SK-N-SH (cell line): ENCODE data around the gene ESD. TPM values are rescaled to one million over a fixed set of nuclear protein-coding genes. Genes with fewer than 3 reads are reported as not detected.
A peak's percentile ranks its signal among the peaks of the same experiment; 100 is the strongest.

Experiments used
- CTCF ChIA-PET: fragments of 300-600, 350-600 bp; formaldehyde crosslinking; extraction: SDS; loops from one replicate; lab custom pipeline; 2021; lab: Yijun Ruan, JAX
- POLR2A ChIA-PET: fragments of 350-600 bp; sonication (Branson Sonifier 250); formaldehyde crosslinking; extraction: SDS; loops from one replicate; lab custom pipeline; 2020; ENCODE audit warnings: antibody characterized with exemption, inconsistent platforms; lab: Yijun Ruan, JAX
- DNase-seq: peaks from one replicate; pipeline ENCODE4 v3.0.0; 2012
- H2AFZ ChIP-seq: fragments of 200-600 bp; sonication (generic); 2 replicates; pipeline ENCODE4 v1.8.1; 2016; ENCODE audit warnings: antibody characterized with exemption, mild to moderate bottlenecking, low read depth
- H3F3A ChIP-seq: fragments of 200-600 bp; sonication (generic); replicated peaks from 2 replicates; pipeline ENCODE3; 2016; ENCODE audit warnings: antibody characterized with exemption, mild to moderate bottlenecking; ENCODE audit not compliant: insufficient read depth
- H3K27ac ChIP-seq, 2 experiments: fragments of 200-500 bp in 1 of 2; fragments of 200-600 bp in 1 of 2; sonication (Bioruptor generic) in 1 of 2; sonication (generic), shearing (Covaris generic) in 1 of 2; 2 replicates each; pipeline versions ENCODE4 v1.5.1 to v1.6.1; 2014 to 2016; ENCODE audit warnings: low read depth in 2 of 2, inconsistent platforms in 1 of 2, low read length in 1 of 2, mild to moderate bottlenecking in 1 of 2, mixed read lengths in 1 of 2
- H3K27me3 ChIP-seq: fragments of 200-600 bp; sonication (generic), shearing (Covaris generic); 2 replicates; pipeline ENCODE4 v1.6.1; 2016; ENCODE audit warnings: mixed run types; ENCODE audit not compliant: insufficient read depth
- H3K36me3 ChIP-seq, 2 experiments: fragments of 200-500 bp in 1 of 2; fragments of 200-600 bp in 1 of 2; sonication (Bioruptor generic) in 1 of 2; sonication (generic) in 1 of 2; replicated peaks in 1 of 2; 2 replicates each; pipeline versions ENCODE3 to v1.5.1; 2014 to 2016; ENCODE audit warnings: low read length in 1 of 2, mild to moderate bottlenecking in 1 of 2; ENCODE audit not compliant: insufficient read depth in 2 of 2, control insufficient read depth in 1 of 2
- H3K4me1 ChIP-seq, 2 experiments: fragments of 200-500 bp in 1 of 2; fragments of 200-600 bp in 1 of 2; sonication (Bioruptor generic) in 1 of 2; sonication (generic), shearing (Covaris generic) in 1 of 2; 2 replicates each; pipeline versions ENCODE4 v1.5.1 to v1.6.1; 2014 to 2016; ENCODE audit warnings: low read depth in 1 of 2, low read length in 1 of 2, mixed run types in 1 of 2; ENCODE audit not compliant: insufficient read depth in 2 of 2, control insufficient read depth in 1 of 2
- H3K4me2 ChIP-seq: fragments of 200-600 bp; sonication (generic), shearing (Covaris generic); 2 replicates; pipeline ENCODE4 v1.6.1; 2017; ENCODE audit warnings: mixed run types
- H3K4me3 ChIP-seq, 2 experiments: fragments of 200-500 bp in 1 of 2; fragments of 200-600 bp in 1 of 2; sonication (Bioruptor generic) in 1 of 2; sonication (generic), shearing (Covaris generic) in 1 of 2; 2 replicates each; pipeline versions ENCODE4 v1.5.1 to v1.8.1; 2014 to 2016; ENCODE audit warnings: low read depth in 2 of 2, inconsistent platforms in 1 of 2, low read length in 1 of 2, mild to moderate bottlenecking in 1 of 2, mixed read lengths in 1 of 2, moderate library complexity in 1 of 2
- H3K79me2 ChIP-seq: fragments of 200-600 bp; sonication (generic); 2 replicates; pipeline ENCODE4 v1.8.1; 2017; ENCODE audit warnings: mild to moderate bottlenecking; ENCODE audit not compliant: insufficient read depth
- H3K9ac ChIP-seq: fragments of 200-600 bp; sonication (generic); 2 replicates; pipeline ENCODE4 v1.6.1; 2017; ENCODE audit warnings: mixed run types
- H3K9me2 ChIP-seq: fragments of 200-600 bp; sonication (generic); 2 replicates; pipeline ENCODE4 v1.6.1; 2017; ENCODE audit warnings: mixed run types
- H3K9me3 ChIP-seq: fragments of 200-600 bp; sonication (generic); 2 replicates; pipeline ENCODE4 v1.6.1; 2017; ENCODE audit warnings: mixed run types, mild to moderate bottlenecking, moderate library complexity
- H4K20me1 ChIP-seq: fragments of 200-600 bp; sonication (generic); 2 replicates; pipeline ENCODE4 v1.6.1; 2017; ENCODE audit warnings: mild to moderate bottlenecking, mixed run types; ENCODE audit not compliant: insufficient read depth
- CHD2 ChIP-seq: fragments of 150-350 bp; IDR thresholded peaks from 2 replicates; pipeline ENCODE4 v1.6.1; 2018; ENCODE audit warnings: low read length; ENCODE audit not compliant: partially characterized antibody
- CTCF ChIP-seq: fragments of 200-600 bp; sonication (generic); IDR thresholded peaks from 2 replicates; pipeline ENCODE4 v1.6.1; 2017; ENCODE audit warnings: antibody characterized with exemption, mild to moderate bottlenecking, moderate library complexity
- FOXJ3 ChIP-seq: sonication (generic); formaldehyde crosslinking; IDR thresholded peaks from 2 replicates; pipeline ENCODE4 v1.5.1; 2020; ENCODE audit warnings: mild to moderate bottlenecking, missing genetic modification reagents
- FOXM1 ChIP-seq: IDR thresholded peaks from 2 replicates; pipeline ENCODE4 v1.4.0; 2012; ENCODE audit warnings: low read depth, mild to moderate bottlenecking
- IRF3 ChIP-seq: fragments of 150-350 bp; IDR thresholded peaks from 2 replicates; pipeline ENCODE4 v1.6.1; 2016; ENCODE audit warnings: mild to moderate bottlenecking, low read depth, low read length
- NFIC ChIP-seq: IDR thresholded peaks from 2 replicates; pipeline ENCODE4 v1.4.0; 2012; ENCODE audit warnings: borderline replicate concordance
- NRF1 ChIP-seq: IDR thresholded peaks from 2 replicates; pipeline ENCODE4 v1.6.1; 2012; ENCODE audit warnings: low read depth, mild to moderate bottlenecking, low read length
- POLR2AphosphoS5 ChIP-seq: IDR thresholded peaks from 2 replicates; pipeline ENCODE4 v1.6.1; 2012; ENCODE audit warnings: low read depth, low read length
- REST ChIP-seq: IDR thresholded peaks from 2 replicates; pipeline ENCODE4 v1.6.1; 2012; ENCODE audit warnings: mild to moderate bottlenecking, low read depth, low read length, moderate library complexity
- TEAD4 ChIP-seq: IDR thresholded peaks from 2 replicates; pipeline ENCODE4 v1.4.0; 2012; ENCODE audit warnings: mild to moderate bottlenecking, borderline replicate concordance; ENCODE audit not compliant: insufficient read depth
- WGBS: methylation state at CpG from one replicate; pipeline ENCODE4 v1.1.6; 2017; ENCODE audit warnings: low lambda C conversion rate; 5-methylcytosine and 5-hydroxymethylcytosine counted together
- polyA plus RNA-seq, 3 experiments: library from polyadenylated mRNA; depleted of rRNA; stranded (reverse); fragments of >200 nt; gene quantifications; 2 replicates each; pipeline ENCODE4 v1.2.3, GENCODE V29; 2012
- TF ChIP-seq, protein P1 (sequence below): IDR thresholded peaks from 2 replicates; pipeline ENCODE4 v1.4.0; 2012; ENCODE audit warnings: low read depth, borderline replicate concordance

ESD gene
- polyA plus RNA-seq, 1 of the 3 experiments (the other 2 are of a cell fraction) = 80.9 TPM

GRCh38 chr13:46804391-46804815, 7.4 kb upstream of the ESD start (continued):
- peak; percentile 75; the same call in 1 of the 2 replicates for TF ChIP-seq POLR2AphosphoS5
- TF ChIP-seq, protein P1, sequence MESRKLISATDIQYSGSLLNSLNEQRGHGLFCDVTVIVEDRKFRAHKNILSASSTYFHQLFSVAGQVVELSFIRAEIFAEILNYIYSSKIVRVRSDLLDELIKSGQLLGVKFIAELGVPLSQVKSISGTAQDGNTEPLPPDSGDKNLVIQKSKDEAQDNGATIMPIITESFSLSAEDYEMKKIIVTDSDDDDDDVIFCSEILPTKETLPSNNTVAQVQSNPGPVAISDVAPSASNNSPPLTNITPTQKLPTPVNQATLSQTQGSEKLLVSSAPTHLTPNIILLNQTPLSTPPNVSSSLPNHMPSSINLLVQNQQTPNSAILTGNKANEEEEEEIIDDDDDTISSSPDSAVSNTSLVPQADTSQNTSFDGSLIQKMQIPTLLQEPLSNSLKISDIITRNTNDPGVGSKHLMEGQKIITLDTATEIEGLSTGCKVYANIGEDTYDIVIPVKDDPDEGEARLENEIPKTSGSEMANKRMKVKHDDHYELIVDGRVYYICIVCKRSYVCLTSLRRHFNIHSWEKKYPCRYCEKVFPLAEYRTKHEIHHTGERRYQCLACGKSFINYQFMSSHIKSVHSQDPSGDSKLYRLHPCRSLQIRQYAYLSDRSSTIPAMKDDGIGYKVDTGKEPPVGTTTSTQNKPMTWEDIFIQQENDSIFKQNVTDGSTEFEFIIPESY = 0 out of 2 replicates have a peak, but pooled peaks have one; percentile 25
- peak; percentile 88 for TF ChIP-seq TEAD4
- TF ChIP-seq NFIC = peak; percentile 90
- TF ChIP-seq IRF3 = no peak

- H3K4me3 ChIP-seq = no peak overlapping the region
- H2AFZ ChIP-seq = no peak overlapping the region
- POLR2A ChIA-PET = no interaction called here
- H3K27ac ChIP-seq = peak overlapping the region in 1 of 2 experiments; percentile 66; a peak in 2 of 4 replicates
- no peaks in the 10 kb centered on the region for H3K27me3 ChIP-seq
- H3K9me2 ChIP-seq = no peaks in the 10 kb centered on the region
- no peaks in the 10 kb centered on the region for H3K36me3 ChIP-seq
- CTCF ChIA-PET = no interaction called here
- DNase-seq = no peak
- no peak overlapping the region for H3K9ac ChIP-seq
- no peaks in the 10 kb centered on the region; a peak in 1 of 4 replicates for H3K4me1 ChIP-seq
- H3F3A ChIP-seq = peaks cover 14% of the 10 kb centered on the region
- TF ChIP-seq FOXJ3 (CRISPR knock-in tag) = no peak
- TF ChIP-seq CTCF = no peak
- no peak for TF ChIP-seq CHD2
- no peak for TF ChIP-seq REST
- TF ChIP-seq TEAD4 = no peak
- TF ChIP-seq NRF1 = no peak
- no peak for TF ChIP-seq FOXM1
- TF ChIP-seq, all 33 proteins: peak for 0
- Histone ChIP-seq H4K20me1 (no peaks in the 10 kb centered on the region), H3K9me3 (no peaks in the 10 kb centered on the region), H3K79me2 (no peaks in the 10 kb centered on the region), H3K4me2 (no peak overlapping the region)
- WGBS = 89% methylated on average over 5 of the region's 5 CpGs
Observed at GRCh38 chr13:46803586-46803985, 6.6 kb upstream of the ESD start.
